ENCODE measurements around the gene PHC2.

PHC2 gene

DNA sequence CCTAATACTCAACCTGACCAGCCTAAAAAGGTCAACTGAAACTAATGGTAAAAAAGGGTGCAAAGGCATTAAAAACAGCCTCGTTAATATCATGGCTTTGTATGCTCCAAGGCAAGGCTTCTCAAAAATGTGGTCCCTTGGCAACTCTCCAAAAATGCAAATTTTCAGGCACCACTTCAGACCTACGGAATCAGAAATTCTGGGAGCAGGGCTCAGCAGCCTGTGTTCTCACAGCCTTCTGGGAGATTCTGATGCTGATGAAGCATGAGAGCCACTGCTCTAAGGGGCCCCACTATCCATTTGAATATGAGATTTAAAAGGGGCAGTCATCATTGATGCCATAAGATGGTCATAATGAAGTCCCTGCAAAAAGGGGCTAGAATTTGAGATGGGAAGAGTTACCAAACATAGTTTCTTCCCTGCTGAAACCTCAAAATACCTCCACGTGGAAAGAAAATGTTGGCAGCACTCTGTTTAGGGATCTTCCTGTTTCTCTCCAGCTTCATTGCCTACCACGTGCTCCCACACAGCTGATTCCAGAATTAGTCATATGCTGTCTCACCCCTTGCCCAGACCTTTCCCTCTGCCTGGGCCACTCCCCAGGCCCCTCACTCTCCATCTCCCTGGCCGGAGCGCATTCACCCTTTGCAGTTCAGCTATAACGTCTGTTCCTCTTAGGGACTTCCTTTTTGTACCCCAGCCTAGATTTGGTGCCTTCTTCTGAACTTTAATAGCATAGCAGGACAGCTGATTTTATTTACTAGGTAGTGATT, 46.7 kb downstream of the PHC2 start:
- DNase-seq = no peak

DNA sequence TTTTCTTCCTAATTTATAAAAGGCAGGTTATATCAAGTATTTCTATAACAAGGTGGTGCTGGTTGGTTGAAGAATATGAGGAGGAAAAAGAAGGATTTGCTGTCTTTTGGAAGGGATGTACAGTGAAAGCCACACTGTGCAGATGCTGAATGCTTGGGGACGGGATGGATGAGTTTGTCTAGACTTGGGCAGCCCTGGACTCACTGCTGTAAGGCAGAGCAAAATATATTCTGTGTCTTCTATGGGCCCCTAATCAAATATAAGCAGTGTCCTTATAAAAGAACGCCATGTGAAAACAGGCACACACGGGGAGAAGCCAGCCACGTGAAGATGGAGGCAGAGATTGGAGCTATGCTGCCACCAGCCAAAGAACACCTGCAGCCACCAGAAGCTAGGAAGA, 47.4 kb downstream of the PHC2 start:
- no peak for DNase-seq

DNA sequence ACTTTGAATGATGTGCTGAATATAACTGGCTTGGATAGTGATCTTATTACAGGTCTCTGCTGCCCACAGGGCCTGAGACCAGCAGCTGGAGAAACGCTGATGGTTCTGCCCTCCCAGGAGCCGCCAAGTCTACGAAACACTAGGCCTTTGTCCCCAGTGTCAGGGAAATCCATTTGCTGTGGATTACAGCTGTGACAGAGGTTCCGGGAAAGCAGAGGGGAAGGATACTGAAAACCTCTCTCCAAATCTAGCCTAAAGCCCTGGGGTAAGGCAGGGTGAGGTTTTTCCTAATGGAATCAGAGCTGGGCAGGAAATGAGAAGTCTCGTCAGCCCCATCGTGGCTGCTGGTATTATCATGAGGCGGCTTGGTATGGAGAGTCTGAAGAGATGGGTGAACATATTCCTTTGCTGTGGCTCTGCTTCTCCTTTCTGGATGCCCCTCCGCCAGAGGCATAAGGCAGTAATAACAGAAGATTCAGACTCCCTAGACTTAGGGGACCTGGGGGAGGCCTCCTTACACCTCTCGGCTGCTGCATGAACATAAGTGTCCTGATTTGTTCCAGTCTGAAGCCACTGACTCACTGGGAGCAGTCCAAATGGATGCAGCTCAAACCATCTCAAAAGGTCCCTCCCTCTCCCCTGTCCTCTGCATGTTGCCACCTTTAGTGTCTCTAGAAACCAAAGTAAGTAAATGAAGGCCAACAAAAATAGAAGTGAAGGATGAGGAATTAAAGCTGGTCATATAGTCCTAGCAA, 48.1 kb downstream of the PHC2 start:
- DNase-seq = no peak

DNA sequence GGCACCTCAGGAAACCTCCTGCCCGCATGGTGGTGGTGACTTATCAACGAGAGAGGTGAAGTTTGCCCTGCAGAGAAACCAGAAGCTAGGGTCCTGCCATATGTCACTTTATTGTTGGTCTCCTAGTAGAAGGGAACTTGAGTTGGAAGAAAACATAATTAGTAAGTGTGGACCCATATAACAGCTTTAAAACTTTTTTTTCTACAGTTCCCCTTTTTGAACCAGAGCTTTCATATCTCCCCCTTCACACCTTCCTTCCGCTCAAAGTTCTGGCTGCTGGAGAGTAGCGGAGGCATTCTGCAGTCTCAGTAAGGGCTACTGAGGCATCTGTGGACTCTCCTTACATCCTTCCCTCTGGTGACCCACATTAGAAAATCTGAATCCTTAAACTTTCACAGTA, 48.9 kb downstream of the PHC2 start:
- no peak for DNase-seq

DNA sequence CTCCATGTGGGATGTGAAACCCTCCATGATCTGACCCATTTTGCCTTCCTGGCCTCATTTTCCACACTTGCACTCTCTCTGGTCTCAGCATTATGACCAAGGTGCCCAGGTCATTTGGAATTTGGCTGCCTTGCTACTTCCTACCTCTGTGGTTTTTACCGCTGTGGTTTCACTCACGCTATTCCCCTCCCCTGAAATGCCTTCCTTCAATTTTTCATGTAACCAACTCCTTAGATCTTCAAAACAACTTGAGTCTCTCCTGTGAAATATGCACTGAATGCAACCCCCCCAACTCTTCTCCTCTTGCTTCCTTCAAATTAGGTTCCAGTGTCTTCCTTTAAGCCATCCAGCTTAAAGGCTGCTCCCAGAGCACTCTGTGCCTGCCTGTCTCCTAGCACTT, 50.1 kb downstream of the PHC2 start:
- DNase-seq = no peak

DNA sequence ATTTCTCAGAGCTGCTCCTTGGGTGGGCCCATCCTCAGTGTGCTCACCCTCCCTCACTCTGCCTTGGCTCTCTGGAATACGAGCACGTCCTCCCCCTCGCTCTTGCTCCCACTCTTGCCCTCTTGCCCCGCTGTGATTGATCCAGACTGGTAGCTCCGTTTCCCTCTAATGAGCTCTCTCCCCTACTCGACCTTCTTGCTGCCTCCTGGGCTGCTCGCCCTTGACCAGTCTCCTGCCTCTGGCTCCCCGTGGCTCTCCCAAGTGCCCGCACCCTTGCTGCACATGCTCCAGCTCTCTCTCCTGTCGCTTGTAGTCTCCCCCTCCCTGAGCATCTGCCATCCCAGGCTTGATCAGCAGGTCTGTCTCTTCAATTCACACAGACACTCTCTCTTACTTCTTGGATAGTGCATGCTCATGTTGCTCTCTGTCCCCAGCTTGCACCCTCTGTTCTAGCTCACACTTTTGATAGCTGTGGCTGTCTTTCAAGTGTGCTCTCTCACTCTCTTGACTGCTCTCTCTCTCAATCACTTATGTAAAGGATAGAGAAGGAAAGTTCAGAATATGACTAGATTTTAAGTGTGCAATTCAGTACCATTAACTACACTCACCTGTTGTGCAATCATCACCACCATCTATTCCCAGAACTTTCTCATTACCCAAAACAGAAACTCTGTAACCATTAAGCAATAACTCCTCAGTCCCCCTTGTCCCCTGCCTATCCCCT, 51.1 kb downstream of the PHC2 start:
- no peak for DNase-seq

DNA sequence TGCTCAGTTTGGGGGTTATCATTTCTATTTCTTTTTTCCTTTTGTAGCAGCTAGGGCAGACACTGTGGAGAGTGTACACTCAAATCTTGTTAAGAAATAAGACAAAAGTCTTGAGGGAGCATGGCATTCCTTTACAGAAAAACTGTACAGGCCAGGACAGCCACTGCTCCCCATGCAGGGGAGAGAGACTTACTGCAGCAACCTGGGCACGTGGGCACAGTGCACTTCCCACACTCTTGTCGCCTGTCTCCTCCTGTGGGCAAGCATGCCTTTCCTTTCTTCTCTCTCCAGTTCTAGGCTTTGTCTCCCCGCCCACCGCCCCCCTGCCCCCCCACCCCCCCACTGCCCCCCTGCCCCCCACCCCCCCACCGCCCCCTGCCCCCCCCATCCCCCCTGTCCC, 51.9 kb downstream of the PHC2 start:
- DNase-seq = no peak

DNA sequence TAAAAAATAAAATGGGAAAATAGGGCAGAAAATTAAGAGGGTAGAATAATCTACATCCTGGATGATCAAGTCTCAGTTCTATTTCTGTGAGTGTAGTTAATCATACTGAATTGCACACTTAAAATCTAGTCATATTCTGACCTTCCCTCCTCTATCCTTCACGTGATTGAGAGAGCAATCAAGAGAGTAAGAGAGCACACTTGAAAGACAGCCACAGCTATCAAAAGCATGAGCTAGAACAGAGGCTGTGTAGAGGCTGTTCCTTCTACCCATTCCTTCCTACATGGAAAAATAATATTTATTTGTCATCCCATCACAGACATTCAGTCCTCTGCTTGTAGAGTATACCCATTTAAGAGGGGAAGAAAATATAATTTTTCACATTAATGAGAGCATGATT, 52.4 kb downstream of the PHC2 start:
- no peak for DNase-seq

DNA sequence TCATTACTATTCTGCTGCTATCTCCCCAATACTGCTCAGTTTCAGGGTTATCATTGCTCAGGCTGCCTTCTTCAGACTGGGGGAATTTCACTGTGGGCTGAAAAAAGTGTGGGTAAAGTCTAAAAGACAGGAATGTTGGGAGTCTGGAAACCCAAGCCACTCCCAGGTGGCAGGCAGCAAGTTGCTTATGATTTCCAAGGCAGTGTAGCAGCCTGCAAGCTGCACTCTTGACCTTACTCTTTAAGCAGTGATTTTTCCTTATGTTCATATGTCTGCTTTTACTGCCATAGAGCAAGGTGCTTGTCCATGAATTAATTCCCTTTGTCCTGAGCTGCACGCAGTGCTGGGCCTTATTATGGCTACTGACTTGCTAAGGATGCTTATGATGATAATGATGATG, 53.1 kb downstream of the PHC2 start:
- no peak for DNase-seq

DNA sequence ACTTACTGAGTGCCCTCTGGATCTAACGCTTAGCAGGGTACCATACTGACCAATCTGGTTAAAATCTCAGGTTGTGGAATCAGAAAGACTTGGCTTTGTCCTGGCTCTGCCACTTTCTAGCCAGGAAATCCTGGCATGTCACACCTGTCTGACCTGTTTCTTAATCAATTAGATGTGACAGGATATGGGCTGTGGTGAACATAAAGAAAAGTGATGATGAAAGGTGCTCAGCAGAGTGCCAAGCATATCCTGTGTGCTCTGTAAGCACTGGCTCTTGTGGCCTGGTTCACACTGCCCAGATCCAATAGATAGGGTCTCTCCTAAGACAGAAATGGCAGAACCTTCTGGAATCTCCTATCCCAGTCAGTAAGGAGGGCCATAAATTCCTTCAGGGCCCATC, 53.9 kb downstream of the PHC2 start:
- peak; percentile 27 for DNase-seq

DNA sequence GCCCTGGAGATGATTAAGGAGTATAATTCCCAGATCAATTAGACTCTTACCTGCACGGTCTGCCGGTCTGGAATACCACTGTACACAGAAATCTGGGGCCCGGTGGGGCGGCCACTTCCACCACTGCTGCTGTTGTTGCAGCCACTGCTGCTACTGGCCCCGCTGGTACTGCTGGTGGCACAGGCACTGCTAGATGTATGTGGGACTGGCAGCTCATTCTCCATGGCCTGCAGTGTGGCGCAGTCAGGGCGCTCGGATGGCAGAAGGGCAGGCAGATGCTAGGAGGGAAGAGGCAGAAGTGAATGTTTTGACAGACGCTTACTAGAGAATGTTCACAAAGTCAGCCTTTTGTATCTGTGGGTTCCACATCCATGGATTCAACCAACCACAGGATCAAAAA, 55.6 kb downstream of the PHC2 start:
- DNase-seq = no peak

DNA sequence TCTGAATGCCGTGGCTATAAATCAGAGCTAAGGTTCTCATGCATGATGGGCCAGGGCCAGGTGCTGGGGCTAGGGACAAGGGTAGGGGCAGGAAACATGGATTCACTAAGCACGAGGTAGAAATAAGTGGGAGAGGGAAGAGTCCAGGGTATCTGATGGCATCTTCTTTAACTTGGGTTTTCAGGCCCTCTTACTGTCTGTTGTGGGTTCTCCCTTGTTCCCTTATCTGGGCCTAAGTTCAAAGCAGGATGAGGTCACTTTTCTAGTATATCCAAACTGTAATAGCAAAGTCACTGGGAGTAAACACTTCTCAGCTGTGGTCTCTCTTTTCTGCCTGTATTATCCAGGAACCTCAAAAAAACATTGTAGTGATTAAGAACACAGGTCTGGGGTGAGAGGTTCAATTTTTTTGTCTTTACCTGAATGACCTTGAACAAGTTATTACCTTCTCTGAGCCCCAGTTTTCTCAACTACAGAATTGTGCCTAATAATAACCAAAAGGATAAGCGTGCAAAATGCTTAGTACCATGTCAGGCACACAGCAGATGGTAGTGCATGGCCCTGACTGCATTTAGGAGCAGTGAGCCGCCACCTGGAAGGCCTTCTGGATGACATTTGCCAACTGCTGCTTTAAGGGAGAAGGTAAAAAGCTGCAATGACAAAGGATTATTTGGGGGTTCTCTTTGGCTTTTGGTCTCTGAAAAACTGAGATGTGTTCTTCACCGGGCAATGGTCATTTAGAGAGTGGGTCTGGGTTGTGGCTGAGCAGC, 56.4 kb downstream of the PHC2 start:
- no peak for DNase-seq

DNA sequence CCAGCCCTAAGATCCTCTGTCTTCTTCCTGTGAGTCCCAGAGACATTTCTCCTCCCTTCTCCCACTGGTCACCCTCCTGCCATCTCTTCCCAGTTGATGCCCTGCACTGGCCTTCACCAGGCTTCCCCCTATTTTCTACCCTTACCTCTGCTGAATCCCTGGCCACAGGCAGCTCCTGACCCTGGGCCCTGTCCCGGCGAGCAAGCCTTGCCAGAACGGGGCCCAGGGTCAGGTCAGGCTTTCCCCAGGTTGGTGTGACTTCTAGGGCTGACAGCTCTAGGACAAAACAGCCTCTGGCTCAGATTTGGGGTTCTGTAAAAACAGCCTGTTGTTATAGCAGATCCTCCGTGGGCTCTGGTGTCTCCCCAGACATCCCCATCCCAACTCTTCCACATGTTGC, 57.3 kb downstream of the PHC2 start:
- DNase-seq = no peak

DNA sequence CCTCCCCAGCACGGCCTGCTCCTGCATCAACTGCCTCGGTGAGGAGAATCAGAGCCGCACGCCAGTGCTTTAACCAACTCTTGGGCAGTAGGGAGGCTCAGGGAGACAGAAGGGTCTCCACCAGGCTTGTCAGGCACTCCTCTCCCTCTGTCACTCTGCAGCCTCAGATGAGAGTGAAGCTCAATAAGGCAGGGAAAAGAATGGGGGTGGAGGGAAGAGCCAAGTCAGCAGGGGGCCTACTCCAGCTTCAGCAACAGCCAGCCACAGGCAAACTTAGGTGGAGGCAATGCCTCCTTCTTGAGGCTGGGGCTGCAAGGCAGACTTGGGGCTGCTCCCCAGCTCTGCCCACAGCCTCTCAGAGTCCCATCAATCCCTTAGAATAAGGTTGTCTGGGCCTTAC, 58.2 kb downstream of the PHC2 start:
- DNase-seq = no peak

DNA sequence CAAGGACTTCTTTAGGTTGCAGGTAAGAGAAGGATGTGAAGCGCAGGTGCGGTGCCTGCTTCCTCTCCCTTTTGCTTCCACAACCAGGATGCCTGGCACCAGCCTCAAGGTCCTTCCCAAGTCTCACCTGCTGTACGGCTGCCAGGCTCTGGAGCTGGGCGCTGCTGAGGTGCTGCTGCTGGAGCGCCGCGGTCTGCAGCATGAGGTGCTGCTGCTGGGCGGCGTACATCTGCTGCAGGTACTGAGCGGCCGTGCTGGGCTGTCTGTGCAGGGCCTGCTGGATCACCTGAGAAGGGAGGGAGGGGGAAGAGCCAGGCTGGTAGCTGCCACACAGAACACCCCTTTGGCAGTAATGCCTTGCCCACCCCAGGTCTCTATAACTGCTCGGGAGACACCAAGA, 58.7 kb downstream of the PHC2 start:
- DNase-seq = no peak

DNA sequence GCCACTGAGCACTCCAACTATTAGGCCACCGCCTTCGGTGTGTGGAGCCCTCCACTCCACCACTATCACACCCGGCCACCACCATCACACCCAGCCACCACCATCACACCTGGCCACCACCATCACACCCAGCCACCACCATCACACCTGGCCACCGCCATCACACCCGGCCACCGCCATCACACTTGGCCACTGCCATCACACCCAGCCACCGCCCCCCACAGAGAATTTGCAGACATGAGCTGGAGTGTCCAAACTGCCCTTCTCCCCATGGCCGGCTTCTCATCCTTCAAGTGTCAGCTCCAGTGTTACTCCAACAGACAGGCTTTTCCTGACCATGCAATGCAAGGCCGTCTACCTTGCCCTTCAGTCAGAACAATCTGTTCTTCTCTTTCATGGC, 59.6 kb downstream of the PHC2 start:
- DNase-seq = no peak

DNA sequence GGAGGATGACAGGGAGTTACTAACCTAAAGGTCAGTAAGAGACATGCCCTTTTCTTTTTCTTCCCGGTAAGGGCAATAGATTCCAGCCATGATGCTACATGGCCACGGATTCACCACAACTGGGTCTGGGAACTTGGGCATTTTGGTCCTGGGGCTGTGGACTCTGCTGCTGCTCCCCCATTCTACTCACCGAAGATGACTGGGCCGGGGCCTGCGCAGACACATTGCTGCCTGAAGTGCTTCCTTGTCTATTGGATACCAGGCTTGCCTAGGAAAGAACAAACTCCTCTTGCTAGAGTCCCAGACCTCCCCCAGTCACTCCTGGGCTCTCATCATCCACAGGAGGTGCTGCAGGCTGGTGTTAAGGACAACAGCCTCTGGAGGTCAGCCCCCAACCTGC, 60.1 kb downstream of the PHC2 start:
- DNase-seq = no peak

DNA sequence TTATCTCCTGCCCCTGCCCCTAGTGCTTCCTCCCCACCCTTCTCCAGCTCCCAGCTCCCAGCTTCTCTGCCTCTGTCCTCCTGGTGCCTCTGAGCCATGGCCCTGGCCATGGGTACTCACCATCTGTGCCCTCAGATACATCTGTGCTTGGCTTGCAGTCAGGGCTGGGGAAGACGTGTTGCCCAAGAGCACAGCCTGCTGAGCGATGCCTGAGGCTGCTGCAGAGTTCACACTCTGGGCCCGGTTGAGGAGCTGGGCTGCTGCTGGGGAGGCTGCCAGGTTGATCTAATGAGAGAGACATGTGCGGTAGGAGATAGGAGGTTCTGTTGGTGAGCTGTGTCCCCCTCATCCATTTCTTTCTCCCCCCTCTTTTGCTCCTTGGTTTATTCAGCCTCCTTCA, 60.6 kb downstream of the PHC2 start:
- DNase-seq = no peak

DNA sequence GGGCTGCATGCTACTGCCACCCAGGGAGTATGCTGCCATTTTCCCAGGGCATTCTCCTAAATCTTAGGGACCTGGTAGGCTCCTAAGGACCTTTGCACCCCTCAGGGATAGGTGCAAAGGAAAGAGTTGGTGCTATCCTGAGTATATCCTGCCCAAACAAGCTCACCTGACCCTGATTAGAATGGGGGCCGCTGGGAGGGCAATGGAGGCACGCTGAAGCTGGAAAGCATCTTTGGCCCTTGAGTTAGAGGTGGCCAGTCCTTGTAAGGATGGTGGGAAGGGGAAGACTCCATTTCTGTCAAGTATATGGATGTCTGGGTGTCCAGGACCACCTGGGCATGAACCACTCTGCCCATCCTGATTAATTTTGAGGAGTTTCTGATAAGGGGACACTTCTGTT, 61.1 kb downstream of the PHC2 start:
- DNase-seq = no peak

DNA sequence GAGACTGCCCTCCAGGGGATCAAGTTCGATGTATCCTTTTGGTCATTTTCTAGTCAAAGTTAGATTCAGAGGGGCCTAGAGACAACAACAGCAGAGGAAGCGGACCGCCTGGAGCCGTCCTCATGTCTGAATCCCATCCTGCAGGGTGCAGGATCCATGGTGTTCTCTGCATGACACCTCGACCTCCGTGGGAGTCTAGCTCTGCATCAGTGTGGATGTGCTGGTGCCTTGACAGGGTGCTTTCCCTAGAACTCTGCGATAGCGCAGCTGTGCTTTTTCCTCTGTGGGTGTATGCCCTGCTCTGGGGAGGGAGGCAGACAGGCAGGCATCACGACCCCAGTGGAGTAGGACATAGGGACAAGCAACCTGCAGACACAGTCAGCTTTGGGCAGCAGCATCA, 61.8 kb downstream of the PHC2 start:
- no peak for DNase-seq

DNA sequence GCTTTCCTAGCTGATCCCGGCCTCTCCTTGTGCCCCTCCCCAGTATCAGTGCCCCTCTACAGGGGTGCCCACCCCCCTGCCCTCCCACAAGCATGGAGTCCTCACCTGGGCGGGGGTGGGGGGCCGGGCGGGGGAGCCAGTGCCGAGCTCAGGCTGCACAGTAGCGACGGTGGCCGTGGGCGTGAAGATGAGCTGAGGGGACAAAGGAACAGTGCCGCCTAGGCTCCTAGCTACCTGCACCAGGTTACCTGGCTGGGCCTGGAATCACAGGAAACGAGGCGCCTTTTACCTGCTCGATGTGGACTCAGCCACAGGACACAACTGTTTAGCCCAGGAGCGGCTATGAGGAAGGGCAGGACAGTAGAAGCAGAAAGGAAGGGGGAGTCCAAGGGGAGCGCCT, 62.5 kb downstream of the PHC2 start:
- DNase-seq = no peak

DNA sequence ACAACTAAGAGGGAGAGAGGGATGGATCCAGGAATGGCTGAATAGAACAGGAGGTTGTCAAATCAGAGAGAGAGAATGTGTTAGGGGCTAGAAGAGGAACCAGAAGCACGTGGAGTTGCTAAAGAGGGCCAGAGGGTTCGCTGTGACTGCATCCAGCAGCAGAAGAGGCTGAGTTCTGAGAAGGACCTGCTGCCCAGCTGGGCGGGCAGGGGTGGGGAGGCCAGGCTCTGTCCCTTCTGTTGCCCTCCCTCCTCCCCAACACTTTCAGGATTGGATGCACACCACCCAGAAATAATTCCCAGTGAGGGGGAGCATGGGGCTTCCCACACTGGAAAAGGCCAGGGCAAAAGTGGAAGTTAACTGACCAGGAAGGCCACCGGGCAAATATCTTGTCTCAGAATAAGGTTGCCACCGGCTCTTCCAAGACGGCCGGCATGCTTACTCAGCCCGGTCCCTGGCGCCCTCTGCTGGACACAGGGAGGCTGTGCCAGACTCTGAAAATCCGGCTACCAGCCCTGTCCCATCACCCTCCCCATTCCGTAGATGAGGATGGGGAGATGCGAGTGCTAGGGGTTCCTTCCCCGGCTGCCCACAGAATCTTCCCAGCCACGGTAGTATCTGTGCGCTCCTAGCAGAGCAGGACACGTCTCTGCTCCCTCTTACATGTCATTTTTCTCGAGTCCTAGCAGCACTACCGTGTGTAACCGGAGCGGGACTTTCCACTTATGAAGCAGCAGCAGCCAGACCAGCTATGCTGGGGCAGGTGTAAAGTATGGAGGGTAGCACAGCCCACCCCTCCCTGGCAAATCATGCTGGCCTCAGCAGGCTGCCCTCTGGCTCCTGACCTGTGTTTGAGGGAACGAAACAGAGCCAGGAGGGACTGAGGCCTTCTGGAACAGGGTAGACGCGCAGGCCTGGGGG, 63.1 kb downstream of the PHC2 start:
- peak; percentile 22 for DNase-seq

Measured in NCI-H2029 (cell line).